AG04449 (cell line): ENCODE measurements around the gene PRSS36.

ENCODE experiments used
- CTCF ChIA-PET: fragments of 350-600 bp; formaldehyde crosslinking; extraction: SDS; loops from one replicate; lab custom pipeline; 2021; ENCODE audit warnings: antibody characterized with exemption; lab: Yijun Ruan, JAX
- POLR2A ChIA-PET: fragments of 400-600, 350-600 bp; formaldehyde crosslinking; extraction: SDS; loops from one replicate; lab custom pipeline; 2020; ENCODE audit warnings: antibody characterized with exemption, inconsistent platforms; lab: Yijun Ruan, JAX
- DNase-seq: peaks from one replicate; pipeline ENCODE4 v3.0.0-alpha.2; 2010; ENCODE audit warnings: low read depth, low spot score
- H3K4me3 ChIP-seq: 2 replicates; pipeline ENCODE4 v1.5.1; 2011; ENCODE audit warnings: low read depth, mild to moderate bottlenecking, control low read depth, low read length
- TF ChIP-seq, protein P1 (sequence below): IDR thresholded peaks from one replicate; pipeline ENCODE4 v1.5.1; 2011; ENCODE audit warnings: mild to moderate bottlenecking, moderate library complexity, low read length, control low read depth, inconsistent platforms; ENCODE audit not compliant: insufficient read depth; ENCODE audit errors: missing control alignments

The PRSS36 gene

DNA sequence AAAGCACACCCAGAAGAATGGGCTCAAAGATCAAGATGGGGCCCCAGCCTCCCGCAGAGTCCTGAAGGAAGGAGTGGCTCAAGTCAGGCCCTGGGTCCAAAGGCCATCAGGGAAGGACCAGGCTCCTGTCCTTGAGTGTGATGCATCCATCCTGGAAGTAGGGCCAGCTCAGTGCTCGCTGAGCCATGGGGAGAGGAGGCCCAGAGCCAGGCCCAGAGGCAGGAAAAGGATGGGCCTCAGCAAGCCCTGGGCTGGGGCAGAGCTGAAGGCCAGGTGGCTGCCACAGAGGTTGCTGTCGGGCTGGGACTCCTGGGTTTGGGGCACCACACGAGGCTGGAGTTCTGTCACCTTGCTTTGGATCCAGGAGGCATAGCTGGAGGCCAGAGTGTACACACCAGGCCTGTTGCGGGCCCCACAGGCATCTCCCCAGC, 18.0 kb downstream of the PRSS36 start:
- DNase-seq: no peak
- TF ChIP-seq, protein P1, sequence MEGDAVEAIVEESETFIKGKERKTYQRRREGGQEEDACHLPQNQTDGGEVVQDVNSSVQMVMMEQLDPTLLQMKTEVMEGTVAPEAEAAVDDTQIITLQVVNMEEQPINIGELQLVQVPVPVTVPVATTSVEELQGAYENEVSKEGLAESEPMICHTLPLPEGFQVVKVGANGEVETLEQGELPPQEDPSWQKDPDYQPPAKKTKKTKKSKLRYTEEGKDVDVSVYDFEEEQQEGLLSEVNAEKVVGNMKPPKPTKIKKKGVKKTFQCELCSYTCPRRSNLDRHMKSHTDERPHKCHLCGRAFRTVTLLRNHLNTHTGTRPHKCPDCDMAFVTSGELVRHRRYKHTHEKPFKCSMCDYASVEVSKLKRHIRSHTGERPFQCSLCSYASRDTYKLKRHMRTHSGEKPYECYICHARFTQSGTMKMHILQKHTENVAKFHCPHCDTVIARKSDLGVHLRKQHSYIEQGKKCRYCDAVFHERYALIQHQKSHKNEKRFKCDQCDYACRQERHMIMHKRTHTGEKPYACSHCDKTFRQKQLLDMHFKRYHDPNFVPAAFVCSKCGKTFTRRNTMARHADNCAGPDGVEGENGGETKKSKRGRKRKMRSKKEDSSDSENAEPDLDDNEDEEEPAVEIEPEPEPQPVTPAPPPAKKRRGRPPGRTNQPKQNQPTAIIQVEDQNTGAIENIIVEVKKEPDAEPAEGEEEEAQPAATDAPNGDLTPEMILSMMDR: no peak
- ChIA-PET POLR2A (no interaction called here), CTCF (interaction anchor here (1.9 kb wide), 1 partner anchor 10 kb away, joined by 6 read pairs; no protein-coding TSS in a partner anchor)
- no peak overlapping the region for H3K4me3 ChIP-seq

DNA sequence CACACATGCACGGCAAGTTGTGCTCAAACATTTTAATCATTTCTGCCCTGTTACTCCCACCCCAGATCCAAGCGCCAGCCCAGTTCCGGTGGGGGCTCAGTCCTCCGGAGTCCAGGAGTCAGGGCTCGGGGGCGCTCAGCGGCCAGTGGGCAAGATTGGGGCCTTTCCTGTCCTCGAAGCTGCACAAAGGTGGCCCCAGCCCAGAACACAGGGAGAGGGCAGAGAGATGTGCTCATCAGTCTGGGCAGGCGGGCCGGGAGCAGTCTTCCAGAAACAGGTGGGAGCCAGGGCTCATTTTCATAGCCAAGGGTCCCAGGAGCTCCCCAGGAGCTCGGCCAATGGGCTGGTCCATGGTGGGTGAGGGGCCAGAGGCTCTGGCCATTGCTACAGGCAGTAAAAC, 18.4 kb downstream of the PRSS36 start:
- no peak for DNase-seq
- H3K4me3 ChIP-seq: no peak overlapping the region
- TF ChIP-seq, protein P1: no peak
- POLR2A ChIA-PET: interaction anchor here (1.5 kb wide), 1 partner anchor 10 kb away, joined by 3 read pairs; no protein-coding TSS in a partner anchor
- CTCF ChIA-PET: interaction anchor here (1.9 kb wide), 1 partner anchor 11 kb away, joined by 6 read pairs; no protein-coding TSS in a partner anchor

DNA sequence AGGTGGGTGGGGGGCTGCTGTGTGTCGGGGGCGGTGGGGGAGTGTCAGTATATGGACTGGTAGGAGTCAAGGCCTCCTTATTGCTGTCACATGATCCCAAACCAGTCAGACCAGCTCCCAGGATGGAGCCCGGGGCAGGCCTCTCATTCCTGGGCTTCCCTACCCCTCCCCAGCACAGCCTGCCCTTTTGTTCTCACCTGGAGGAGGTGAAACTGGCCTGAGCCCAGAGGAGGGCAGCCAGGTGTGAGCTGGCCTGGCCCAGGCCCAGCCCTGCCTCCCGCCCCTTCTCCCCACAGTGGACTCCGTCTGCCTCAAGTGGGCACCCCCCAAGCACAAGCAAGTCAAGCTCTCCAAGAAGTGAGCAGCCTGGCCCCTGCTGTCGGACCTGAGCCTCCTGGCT, 19.0 kb downstream of the PRSS36 start:
- H3K4me3 ChIP-seq: no peak overlapping the region
- no peak for DNase-seq
- TF ChIP-seq, protein P1: no peak
- CTCF ChIA-PET: interaction anchor here (1.6 to 1.9 kb wide), 2 partner anchors 8 to 11 kb away, joined by 4 to 6 read pairs; no protein-coding TSS in a partner anchor
- POLR2A ChIA-PET: interaction anchor here (1.0 to 1.5 kb wide), 2 partner anchors 10 to 11 kb away, joined by 3 read pairs; no protein-coding TSS in a partner anchor

DNA sequence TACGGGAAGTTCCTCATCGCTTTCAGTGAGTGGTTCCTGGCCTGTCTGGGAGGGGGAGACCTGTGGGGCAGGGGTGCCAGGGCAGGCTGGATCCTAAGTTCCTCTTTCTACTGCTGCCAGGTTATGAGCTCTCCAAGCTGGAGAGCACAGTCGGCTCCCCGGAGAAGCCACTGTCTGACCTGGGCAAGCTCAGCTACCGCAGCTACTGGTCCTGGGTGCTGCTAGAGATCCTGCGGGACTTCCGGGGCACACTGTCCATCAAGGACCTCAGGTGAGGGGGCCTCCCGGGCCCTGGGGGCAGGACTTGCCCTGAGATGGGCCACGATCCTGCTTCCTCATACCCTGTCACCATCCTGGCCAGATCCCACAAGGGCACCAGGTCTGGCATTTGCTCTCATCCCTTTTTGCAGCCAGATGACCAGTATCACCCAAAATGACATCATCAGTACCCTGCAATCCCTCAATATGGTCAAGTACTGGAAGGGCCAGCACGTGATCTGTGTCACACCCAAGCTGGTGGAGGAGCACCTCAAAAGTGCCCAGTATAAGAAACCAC, 19.5 kb downstream of the PRSS36 start:
- ChIA-PET POLR2A (interaction anchor here (1.0 to 1.5 kb wide), 2 partner anchors 9 to 12 kb away, joined by 3 read pairs; no protein-coding TSS in a partner anchor), CTCF (interaction anchor here (1.4 to 1.9 kb wide), 3 partner anchors 9 to 12 kb away, joined by 4 to 8 read pairs (median 6); no protein-coding TSS in a partner anchor)
- H3K4me3 ChIP-seq: no peak overlapping the region
- TF ChIP-seq, protein P1: no peak
- no peak for DNase-seq

DNA sequence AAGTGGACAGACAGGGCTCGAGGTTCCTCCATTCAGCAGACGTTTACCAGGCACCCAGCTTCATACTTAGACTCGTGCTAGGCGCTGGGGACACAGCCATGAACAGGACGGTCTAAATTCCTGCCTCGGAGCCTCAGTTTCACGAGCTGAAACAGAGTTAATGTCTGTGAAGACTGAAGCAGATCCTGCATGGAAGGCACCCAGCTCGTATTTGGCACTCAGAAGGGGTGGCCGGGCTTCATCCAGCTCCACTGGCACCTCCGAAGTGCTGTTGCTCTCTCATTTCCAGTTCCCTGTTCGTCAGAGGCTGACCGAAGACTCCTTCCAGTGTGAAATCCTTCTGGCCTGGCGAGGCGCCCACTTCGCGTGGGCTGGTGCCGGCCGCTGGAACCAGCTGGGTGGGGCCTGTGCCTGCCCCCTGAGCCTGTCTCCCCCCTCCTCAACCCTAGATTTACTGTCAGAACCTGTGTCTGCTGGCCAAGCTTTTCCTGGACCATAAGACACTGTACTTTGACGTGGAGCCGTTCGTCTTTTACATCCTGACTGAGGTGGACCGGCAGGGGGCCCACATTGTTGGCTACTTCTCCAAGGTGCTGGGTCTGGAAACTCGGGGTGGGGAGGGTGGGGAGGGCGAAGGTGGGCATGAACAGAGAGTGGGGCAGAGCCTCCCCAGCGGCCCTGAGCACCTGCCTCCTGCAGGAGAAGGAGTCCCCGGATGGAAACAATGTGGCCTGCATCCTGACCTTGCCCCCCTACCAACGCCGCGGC, 20.1 kb downstream of the PRSS36 start:
- TF ChIP-seq, protein P1: no peak
- CTCF ChIA-PET: interaction anchor here (1.4 to 1.6 kb wide), 2 partner anchors 9 to 12 kb away, joined by 4 to 8 read pairs; no protein-coding TSS in a partner anchor
- POLR2A ChIA-PET: interaction anchor here (0.9 to 1.5 kb wide), 3 partner anchors 9 to 13 kb away, joined by 3 read pairs; partner anchors contain the start of gene KAT8
- no peak overlapping the region for H3K4me3 ChIP-seq
- DNase-seq: no peak
